Activated T-cell treated with anti-CD3 and anti-CD28 coated beads for 4 hours (primary cell): Measurements from ENCODE around the gene PLXNA3.
"Not testable (repeated sequence)": the region's sequence is repeated elsewhere in the genome, so short reads cannot be mapped to it uniquely, and the experiment has no call there.

Experiments used
- DNase-seq: peaks from one replicate; pipeline ENCODE4 v3.0.0-alpha.2; 2020

Gene PLXNA3

GRCh38 chrX:154482786-154483185, 24.7 kb downstream of the PLXNA3 start:
- no peak for DNase-seq

- DNase-seq = no peak
These were observed 25.2 kb downstream of the PLXNA3 start for GRCh38 chrX:154483325-154483724.

- DNase-seq = no peak
These were observed 26.4 kb downstream of the PLXNA3 start for GRCh38 chrX:154484255-154485149.

GRCh38 chrX:154485150-154486051, 27.3 kb downstream of the PLXNA3 start:
- DNase-seq = no peak

GRCh38 chrX:154486052-154486395, 27.9 kb downstream of the PLXNA3 start:
- DNase-seq = no peak

- DNase-seq = peak; percentile 21
These were observed 28.5 kb downstream of the PLXNA3 start, which contains the start of gene UBL4A for GRCh38 chrX:154486396-154487207. UBL4A (minus strand) TSS chrX:154486615; CDS start chrX:154486584, 31 bp downstream.

- DNase-seq = no peak
These were observed 29.6 kb downstream of the PLXNA3 start for GRCh38 chrX:154487518-154488290.

GRCh38 chrX:154488336-154489075, 30.4 kb downstream of the PLXNA3 start:
- no peak for DNase-seq

GRCh38 chrX:154489182-154489581, 31.1 kb downstream of the PLXNA3 start:
- no peak for DNase-seq

GRCh38 chrX:154490021-154490413, 31.9 kb downstream of the PLXNA3 start:
- no peak for DNase-seq

- peak; percentile 73 for DNase-seq
These were observed 32.5 kb downstream of the PLXNA3 start, which contains the start of gene SLC10A3 for GRCh38 chrX:154490414-154491083. SLC10A3 (minus strand) TSS chrX:154490629; CDS start chrX:154488940, 1,689 bp downstream.

GRCh38 chrX:154494715-154495114, 36.6 kb downstream of the PLXNA3 start:
- no peak for DNase-seq

- DNase-seq = no peak
These were observed 37.4 kb downstream of the PLXNA3 start for GRCh38 chrX:154495472-154495922.

GRCh38 chrX:154496591-154497137, 38.6 kb downstream of the PLXNA3 start:
- DNase-seq = not testable (repeated sequence)

GRCh38 chrX:154501423-154501822, 43.3 kb downstream of the PLXNA3 start:
- DNase-seq = not testable (repeated sequence)

- DNase-seq = no peak
These were observed 44.0 kb downstream of the PLXNA3 start for GRCh38 chrX:154502098-154502497.

- DNase-seq = no peak
These were observed 44.9 kb downstream of the PLXNA3 start for GRCh38 chrX:154502989-154503388.

GRCh38 chrX:154505734-154506133, 47.7 kb downstream of the PLXNA3 start:
- no peak for DNase-seq

- no peak for DNase-seq
These were observed 48.6 kb downstream of the PLXNA3 start for GRCh38 chrX:154506483-154507332.
